Tibial artery (tissue), 4 donors: ENCODE measurements around the gene LEMD2.

Experiments used
- DNase-seq, 2 donors: peaks; one replicate each; pipeline ENCODE4 v3.0.0-alpha.2; 2019
- H3K27ac ChIP-seq, 2 donors: fragments of 200-600 bp; sonication (generic) in 1 of 2; 1 replicate in 1 of 2; 2 replicates in 1 of 2; pipeline ENCODE4 v1.5.1; 2018 to 2019; ENCODE audit warnings: mild to moderate bottlenecking in 1 of 2
- H3K27me3 ChIP-seq, 2 donors: fragments of 200-600 bp; sonication (generic) in 1 of 2; one replicate each; pipeline versions ENCODE4 v1.5.1 to v1.6.0; 2016 to 2019
- H3K36me3 ChIP-seq, 3 donors: fragments of 200-600 bp; sonication (generic) in 2 of 3; one replicate each; pipeline ENCODE4 v1.5.1; 2016 to 2019; ENCODE audit warnings: mild to moderate bottlenecking in 2 of 3
- H3K4me1 ChIP-seq, 4 donors: fragments of 200-600 bp; sonication (generic) in 2 of 4; 1 replicate in 3 of 4; 2 replicates in 1 of 4; pipeline ENCODE4 v1.5.1; 2016 to 2019
- H3K4me3 ChIP-seq, 2 donors: fragments of 200-600 bp; sonication (generic) in 1 of 2; 1 replicate in 1 of 2; 2 replicates in 1 of 2; pipeline ENCODE4 v1.5.1; 2018 to 2019; ENCODE audit warnings: mild to moderate bottlenecking in 2 of 2
- H3K9me3 ChIP-seq, 3 donors: fragments of 200-600 bp; sonication (generic) in 1 of 3; one replicate each; pipeline ENCODE4 v1.5.1; 2016 to 2019
- CTCF ChIP-seq, 2 experiments: fragments of 200-600 bp in 1 of 2; fragments of 450-650 bp in 1 of 2; IDR thresholded peaks; one replicate each; pipeline ENCODE4 v1.5.1; 2017 to 2019; ENCODE audit warnings: antibody characterized with exemption in 2 of 2, mild to moderate bottlenecking in 1 of 2, moderate library complexity in 1 of 2
- intact Hi-C: fragments of 100-400 bp; cut with DNase I; formaldehyde crosslinking; loops from one replicate; pipeline ENCODE4 v1.15.0; 2023; ENCODE audit warnings: low total_unique reads

Gene LEMD2

DNA sequence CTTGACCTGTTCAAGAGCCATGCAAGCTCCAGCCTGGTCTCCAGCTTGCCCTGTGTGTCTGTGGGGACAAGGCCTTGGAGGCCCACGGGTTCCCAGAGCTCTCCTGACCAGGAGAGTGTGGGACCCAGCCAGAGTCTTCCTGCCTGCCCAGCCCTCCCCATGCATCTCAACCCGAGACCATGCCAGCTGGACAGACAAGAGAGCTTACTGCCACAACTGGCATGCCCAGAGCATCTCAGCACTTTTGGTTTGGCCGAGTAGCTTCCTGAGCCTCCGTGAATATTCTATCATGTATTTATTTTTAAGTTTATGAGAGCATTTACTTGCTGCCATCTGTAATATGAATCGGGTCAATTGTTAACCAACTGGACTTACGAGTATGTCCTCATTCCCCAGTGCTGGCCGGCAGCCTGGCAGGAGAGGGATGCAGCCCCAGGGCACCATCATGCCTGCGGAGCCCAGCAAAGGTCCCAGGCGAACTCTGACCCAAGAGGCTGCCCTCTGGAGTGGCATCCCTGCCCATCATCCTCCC lies 57.1 kb downstream of the LEMD2 start:
- H3K4me1 ChIP-seq = peaks cover 0 to under 1% (median 0%) of the 10 kb centered on the region in 4 donors
- no peak for DNase-seq
- intact Hi-C loops = no loop called here

GRCh38 chr6:33731035-33731434 lies 57.9 kb downstream of the LEMD2 start:
- Histone ChIP-seq H3K36me3 (no peaks in the 10 kb centered on the region), H3K9me3 (no peaks in the 10 kb centered on the region), H3K27me3 (no peaks in the 10 kb centered on the region), H3K4me1 (no peaks in the 10 kb centered on the region), H3K4me3 (no peak overlapping the region), H3K27ac (no peak overlapping the region)
- DNase-seq = no peak
- intact Hi-C loops = no loop called here
- no peak for TF ChIP-seq CTCF (IDR thresholded peaks at IDR 0.05)

More for the DNA sequence above, 57.1 kb downstream of the LEMD2 start:
- no peaks in the 10 kb centered on the region for H3K9me3 ChIP-seq
- no peak overlapping the region for H3K4me3 ChIP-seq
- no peaks in the 10 kb centered on the region for H3K27me3 ChIP-seq
- H3K36me3 ChIP-seq = no peaks in the 10 kb centered on the region
- no peak overlapping the region for H3K27ac ChIP-seq
- TF ChIP-seq CTCF (IDR thresholded peaks at IDR 0.05) = no peak

DNA sequence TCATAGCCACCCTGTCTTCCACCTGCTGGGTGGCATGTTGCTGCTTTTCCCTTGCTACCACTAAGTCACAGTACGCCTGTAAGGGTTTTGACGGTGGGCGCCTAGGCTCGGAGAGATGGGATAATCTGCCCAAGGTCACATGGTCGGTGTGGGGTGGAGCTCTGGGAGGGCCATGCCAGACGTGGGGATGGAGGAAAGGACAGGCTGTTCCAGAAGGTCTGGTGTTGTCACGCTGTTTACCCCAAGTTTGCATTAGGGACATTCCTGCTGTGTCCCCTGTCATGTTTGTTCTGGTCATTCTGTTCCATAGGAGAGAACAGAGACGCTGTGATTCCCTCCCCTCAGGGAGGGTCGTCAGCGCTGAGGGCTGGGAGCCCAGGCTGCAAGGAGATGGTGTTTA lies 58.3 kb downstream of the LEMD2 start:
- Histone ChIP-seq H3K9me3 (no peaks in the 10 kb centered on the region), H3K36me3 (no peaks in the 10 kb centered on the region), H3K4me3 (no peak overlapping the region), H3K27me3 (no peaks in the 10 kb centered on the region), H3K4me1 (no peaks in the 10 kb centered on the region), H3K27ac (no peak overlapping the region)
- TF ChIP-seq CTCF (IDR thresholded peaks at IDR 0.05) = no peak
- DNase-seq = no peak
- intact Hi-C loops = no loop called here

GRCh38 chr6:33729059-33729458 lies 59.9 kb downstream of the LEMD2 start:
- Histone ChIP-seq H3K36me3 (no peaks in the 10 kb centered on the region), H3K4me3 (no peak overlapping the region), H3K27me3 (no peaks in the 10 kb centered on the region), H3K9me3 (no peaks in the 10 kb centered on the region), H3K4me1 (no peaks in the 10 kb centered on the region), H3K27ac (no peak overlapping the region)
- intact Hi-C loops = no loop called here
- TF ChIP-seq CTCF (IDR thresholded peaks at IDR 0.05) = no peak
- no peak for DNase-seq

DNA sequence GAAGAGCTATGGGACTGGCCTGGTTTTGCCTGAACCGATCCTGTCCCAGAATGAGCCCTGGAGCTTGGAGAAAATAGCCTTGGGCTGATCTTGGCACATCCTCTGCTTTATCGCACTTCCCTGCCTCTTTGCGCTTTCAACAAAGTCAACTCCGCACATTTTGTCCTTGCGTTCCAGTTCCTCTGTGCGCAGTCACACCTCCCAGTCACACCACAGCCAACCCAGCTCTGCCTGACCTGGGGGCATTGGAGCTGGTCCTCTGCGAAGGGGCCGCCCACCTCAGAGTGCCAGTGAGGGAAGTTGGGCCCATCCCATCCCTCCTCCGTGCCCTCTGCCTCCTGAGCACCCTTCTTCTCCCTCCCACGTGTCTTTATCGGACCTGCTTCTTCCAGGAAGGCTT lies 60.5 kb downstream of the LEMD2 start:
- Histone ChIP-seq H3K4me3 (no peak overlapping the region), H3K27me3 (no peaks in the 10 kb centered on the region), H3K4me1 (no peaks in the 10 kb centered on the region), H3K27ac (no peak overlapping the region), H3K9me3 (no peaks in the 10 kb centered on the region), H3K36me3 (no peaks in the 10 kb centered on the region)
- intact Hi-C loops = no loop called here
- no peak for DNase-seq
- no peak for TF ChIP-seq CTCF (IDR thresholded peaks at IDR 0.05)

GRCh38 chr6:33727932-33728331 lies 61.0 kb downstream of the LEMD2 start:
- no peak for TF ChIP-seq CTCF (IDR thresholded peaks at IDR 0.05)
- Histone ChIP-seq H3K4me3 (no peak overlapping the region), H3K27ac (no peak overlapping the region), H3K9me3 (no peaks in the 10 kb centered on the region), H3K27me3 (no peaks in the 10 kb centered on the region), H3K36me3 (no peaks in the 10 kb centered on the region), H3K4me1 (no peaks in the 10 kb centered on the region)
- intact Hi-C loops = no loop called here
- no peak for DNase-seq
